ENCODE data around the gene DGAT2. TPM values are rescaled to one million over a fixed set of nuclear protein-coding genes. Genes with fewer than 3 reads are reported as not detected.

Gene DGAT2
- total RNA-seq, 2 experiments from 2014 or later: 0.19 to 0.25 TPM

GRCh38 chr11:75781296-75781695, 12.7 kb downstream of the DGAT2 start:
- Mint-ChIP-seq H3K9me3 (no peaks in the 10 kb centered on the region), H3K27me3 (no peaks in the 10 kb centered on the region), H3K4me1 (ENCODE audit: low read depth) (no peaks in the 10 kb centered on the region), H3K27ac (no peak overlapping the region), H3K4me3 (no peak overlapping the region), H3K36me3 (ENCODE audit: low read depth) (no peaks in the 10 kb centered on the region)
- H3K36me3 ChIP-seq (ENCODE audit: insufficient read depth, low read length): no peaks in the 10 kb centered on the region
- POLR2A ChIA-PET: no interaction called here
- H3K27ac ChIP-seq (ENCODE audit: low read depth in 1 of 2, low read length in 2 of 2): no peak overlapping the region
- DNase-seq: no peak
- no peak for TF ChIP-seq CTCF (IDR thresholded peaks at IDR 0.05)
- H3K4me3 ChIP-seq (ENCODE audit: low read length): no peak overlapping the region
- H3K9me3 ChIP-seq (ENCODE audit: control insufficient read depth in 1 of 2, insufficient read depth in 1 of 2, low read length in 2 of 2): no peaks in the 10 kb centered on the region
- CTCF ChIA-PET: no interaction called here
- intact Hi-C loops (cut with DNase I, micrococcal nuclease): no loop called here
- peaks cover 11% of the 10 kb centered on the region for H3K4me1 ChIP-seq (ENCODE audit: insufficient read depth, low read length)
- ATAC-seq (ENCODE audit: poor library complexity): no peak
- H3K27me3 ChIP-seq (ENCODE audit: control insufficient read depth in 1 of 2, insufficient read depth in 2 of 2, low read length in 2 of 2): no peaks in the 10 kb centered on the region

- H3K9me3 ChIP-seq (ENCODE audit: control insufficient read depth in 1 of 2, insufficient read depth in 1 of 2, low read length in 2 of 2): no peaks in the 10 kb centered on the region
- Mint-ChIP-seq H3K4me1 (ENCODE audit: low read depth) (no peaks in the 10 kb centered on the region), H3K9me3 (no peaks in the 10 kb centered on the region), H3K36me3 (ENCODE audit: low read depth) (no peaks in the 10 kb centered on the region), H3K27ac (no peak overlapping the region), H3K4me3 (no peak overlapping the region), H3K27me3 (no peaks in the 10 kb centered on the region)
- H3K27ac ChIP-seq (ENCODE audit: low read depth in 1 of 2, low read length in 2 of 2): no peak overlapping the region
- ATAC-seq (ENCODE audit: poor library complexity) (no peak), DNase-seq (no peak)
- no peaks in the 10 kb centered on the region for H3K36me3 ChIP-seq (ENCODE audit: insufficient read depth, low read length)
- CTCF ChIA-PET: no interaction called here
- intact Hi-C loops (cut with DNase I, micrococcal nuclease): no loop called here
- TF ChIP-seq CTCF (IDR thresholded peaks at IDR 0.05): no peak
- peaks cover 11% of the 10 kb centered on the region for H3K4me1 ChIP-seq (ENCODE audit: insufficient read depth, low read length)
- POLR2A ChIA-PET: no interaction called here
- H3K4me3 ChIP-seq (ENCODE audit: low read length): no peak overlapping the region
- no peaks in the 10 kb centered on the region for H3K27me3 ChIP-seq (ENCODE audit: control insufficient read depth in 1 of 2, insufficient read depth in 2 of 2, low read length in 2 of 2)
These were observed 13.3 kb downstream of the DGAT2 start for GRCh38 chr11:75781831-75782230.

DNA sequence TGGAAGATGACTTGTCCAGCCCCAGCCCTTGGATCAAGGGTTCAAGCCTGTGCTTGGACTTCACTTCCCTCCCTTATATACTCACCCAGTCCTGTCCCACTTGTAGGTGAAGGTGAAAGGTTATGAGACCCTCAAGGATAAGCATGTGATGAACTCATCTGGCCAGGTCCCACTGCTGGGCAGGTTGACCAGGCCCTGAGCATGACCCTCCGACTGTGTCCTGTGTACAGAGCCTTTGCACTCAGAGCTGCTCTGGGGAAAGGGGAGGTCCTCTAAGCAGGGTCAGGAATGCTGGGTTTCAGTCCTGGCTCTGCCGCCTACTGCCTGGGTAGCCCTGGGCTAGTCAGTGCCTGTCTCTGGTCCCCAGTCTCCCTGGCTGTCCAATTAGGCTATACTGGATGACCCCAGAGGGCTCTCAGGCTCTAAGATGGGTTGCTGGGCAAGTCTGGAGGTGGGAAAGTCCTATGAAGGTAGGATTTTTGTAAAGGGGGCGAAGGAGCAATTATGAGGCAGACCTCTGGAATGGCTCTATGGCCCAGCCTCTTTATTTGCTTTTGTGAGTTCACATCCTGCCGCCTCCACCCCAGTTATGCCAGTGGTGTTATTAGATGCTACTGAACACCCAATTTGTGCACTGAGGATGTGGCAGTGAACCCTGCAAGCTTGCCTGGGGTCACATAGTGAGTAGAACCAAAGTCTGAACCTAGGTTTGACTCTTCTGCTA, 14.1 kb downstream of the DGAT2 start:
- no peak for TF ChIP-seq CTCF (IDR thresholded peaks at IDR 0.05)
- Mint-ChIP-seq H3K4me3 (no peak overlapping the region), H3K9me3 (no peaks in the 10 kb centered on the region), H3K36me3 (ENCODE audit: low read depth) (no peaks in the 10 kb centered on the region), H3K27ac (no peak overlapping the region), H3K27me3 (no peaks in the 10 kb centered on the region), H3K4me1 (ENCODE audit: low read depth) (no peaks in the 10 kb centered on the region)
- H3K27ac ChIP-seq (ENCODE audit: low read depth in 1 of 2, low read length in 2 of 2): no peak overlapping the region
- ChIA-PET POLR2A (no interaction called here), CTCF (no interaction called here)
- no peaks in the 10 kb centered on the region for H3K27me3 ChIP-seq (ENCODE audit: control insufficient read depth in 1 of 2, insufficient read depth in 2 of 2, low read length in 2 of 2)
- H3K9me3 ChIP-seq (ENCODE audit: control insufficient read depth in 1 of 2, insufficient read depth in 1 of 2, low read length in 2 of 2): no peaks in the 10 kb centered on the region
- peaks cover 3% of the 10 kb centered on the region for H3K4me1 ChIP-seq (ENCODE audit: insufficient read depth, low read length)
- no peaks in the 10 kb centered on the region for H3K36me3 ChIP-seq (ENCODE audit: insufficient read depth, low read length)
- intact Hi-C loops (cut with DNase I, micrococcal nuclease): no loop called here
- no peak for DNase-seq
- H3K4me3 ChIP-seq (ENCODE audit: low read length): no peak overlapping the region
- ATAC-seq (ENCODE audit: poor library complexity): no peak
